CD4-positive, alpha-beta T cell treated with Interleukin-6 for 4 hours (primary cell): ENCODE data around the gene SMAD1.
"Not testable (repeated sequence)": the region's sequence is repeated elsewhere in the genome, so short reads cannot be mapped to it uniquely, and the experiment has no call there.

Experiments used
- DNase-seq: peaks from one replicate; pipeline ENCODE4 v3.0.0-alpha.2; 2020; ENCODE audit warnings: mixed read lengths

Gene SMAD1

DNA sequence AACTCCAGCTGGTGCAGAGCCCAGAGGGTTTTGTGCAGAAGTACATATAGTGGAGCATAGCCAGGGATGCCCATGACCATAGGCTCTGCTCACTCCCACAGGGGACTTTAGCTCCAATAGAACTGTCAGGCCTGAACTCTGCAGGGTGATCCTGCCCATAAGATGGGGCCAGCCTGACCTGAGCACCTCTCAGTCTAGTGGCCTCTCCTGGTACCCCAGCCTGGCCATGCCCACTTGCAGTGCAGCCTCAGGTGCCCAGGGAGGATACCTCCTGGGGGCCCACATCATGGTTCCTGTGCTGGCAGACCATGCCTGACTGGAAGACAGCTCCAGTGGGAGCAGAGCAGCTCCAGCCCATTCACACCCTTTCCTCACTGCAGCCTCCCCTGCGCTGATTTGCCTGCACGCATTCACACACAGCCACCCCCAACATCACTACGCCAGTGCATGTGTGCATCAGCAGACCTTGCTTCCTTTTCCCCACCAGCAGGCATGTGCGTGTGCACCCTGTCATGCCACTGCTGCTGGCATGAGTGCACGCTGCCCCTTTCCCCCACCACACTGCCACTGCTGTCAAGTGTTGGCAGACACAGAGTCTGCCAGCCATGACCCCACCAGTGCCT, 84.5 kb downstream of the SMAD1 start:
- DNase-seq = no peak

DNA sequence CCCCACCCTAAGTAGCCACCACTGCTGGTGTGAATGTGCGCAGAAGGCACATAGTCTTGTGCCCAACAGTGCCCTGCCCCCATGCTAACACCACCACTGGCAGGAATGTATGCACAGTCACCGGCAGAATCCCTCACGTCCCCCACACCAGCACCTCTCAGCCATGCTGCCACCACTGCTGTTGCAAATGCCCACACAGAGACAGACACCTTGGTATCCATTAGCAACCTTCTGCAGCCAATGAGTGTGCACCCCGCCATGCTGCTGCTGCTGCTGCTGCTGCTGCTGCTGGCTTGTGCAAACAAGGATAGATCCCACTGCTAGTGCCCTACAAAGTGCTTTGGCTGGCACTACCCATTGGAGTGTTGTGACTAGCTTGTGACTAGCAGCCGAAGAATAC, 85.1 kb downstream of the SMAD1 start:
- DNase-seq = no peak

DNA sequence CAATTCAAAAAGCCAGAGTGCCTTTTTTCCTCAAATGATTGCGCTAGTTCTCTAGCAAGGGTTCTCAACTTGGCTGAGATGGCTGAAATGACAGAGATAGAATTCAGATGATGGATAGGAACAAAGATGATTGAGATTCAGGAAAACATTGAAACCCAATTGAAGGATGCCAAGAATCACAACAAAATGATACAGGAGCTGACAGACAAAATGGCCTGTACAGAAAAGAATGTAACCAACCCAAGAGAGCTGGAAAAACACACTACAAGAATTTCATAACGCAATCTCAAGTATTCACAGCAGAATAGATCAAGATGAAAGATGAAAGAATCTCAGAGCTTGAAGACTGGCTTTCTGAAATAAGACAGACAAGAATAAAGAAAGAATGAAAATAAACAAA, 85.9 kb downstream of the SMAD1 start:
- no peak for DNase-seq

DNA sequence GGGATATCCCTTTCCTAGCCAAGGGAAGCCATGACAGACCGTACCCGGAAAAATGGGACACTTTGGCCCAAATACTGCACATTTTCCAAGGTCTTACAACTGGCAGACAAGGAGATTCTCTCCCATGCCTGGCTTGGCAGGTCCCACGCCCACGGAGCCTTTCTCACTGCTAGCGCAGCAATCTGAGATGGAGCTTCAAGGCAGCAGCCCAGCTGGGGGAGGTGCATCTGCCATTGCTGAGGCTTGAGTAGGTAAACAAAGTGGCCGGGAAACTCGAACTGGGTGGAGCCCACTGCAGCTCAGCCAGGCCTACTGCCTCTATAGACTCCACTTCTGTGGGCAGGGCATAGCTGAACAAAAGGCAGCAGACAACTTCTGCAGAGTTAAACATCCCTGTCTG, 92.9 kb downstream of the SMAD1 start:
- DNase-seq = not testable (repeated sequence)

DNA sequence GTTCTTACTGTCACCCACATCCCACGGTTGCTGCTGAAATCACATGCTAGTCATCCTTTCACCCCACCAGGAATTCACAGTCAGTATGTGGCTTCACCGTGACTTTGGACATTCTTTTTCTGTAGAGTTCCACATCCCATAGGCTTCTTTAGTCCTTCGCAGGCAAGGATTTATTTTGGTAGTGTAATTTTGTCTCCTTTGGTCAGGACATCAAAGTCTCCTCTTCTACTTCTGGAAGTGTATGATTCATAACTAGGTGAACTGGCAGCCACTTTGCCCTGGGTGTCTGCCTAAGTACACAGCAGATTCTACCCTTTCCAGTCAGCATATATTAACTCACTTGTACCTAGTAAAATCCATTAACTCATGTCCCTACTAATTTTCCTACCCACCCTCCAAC, 99.3 kb downstream of the SMAD1 start:
- no peak for DNase-seq

DNA sequence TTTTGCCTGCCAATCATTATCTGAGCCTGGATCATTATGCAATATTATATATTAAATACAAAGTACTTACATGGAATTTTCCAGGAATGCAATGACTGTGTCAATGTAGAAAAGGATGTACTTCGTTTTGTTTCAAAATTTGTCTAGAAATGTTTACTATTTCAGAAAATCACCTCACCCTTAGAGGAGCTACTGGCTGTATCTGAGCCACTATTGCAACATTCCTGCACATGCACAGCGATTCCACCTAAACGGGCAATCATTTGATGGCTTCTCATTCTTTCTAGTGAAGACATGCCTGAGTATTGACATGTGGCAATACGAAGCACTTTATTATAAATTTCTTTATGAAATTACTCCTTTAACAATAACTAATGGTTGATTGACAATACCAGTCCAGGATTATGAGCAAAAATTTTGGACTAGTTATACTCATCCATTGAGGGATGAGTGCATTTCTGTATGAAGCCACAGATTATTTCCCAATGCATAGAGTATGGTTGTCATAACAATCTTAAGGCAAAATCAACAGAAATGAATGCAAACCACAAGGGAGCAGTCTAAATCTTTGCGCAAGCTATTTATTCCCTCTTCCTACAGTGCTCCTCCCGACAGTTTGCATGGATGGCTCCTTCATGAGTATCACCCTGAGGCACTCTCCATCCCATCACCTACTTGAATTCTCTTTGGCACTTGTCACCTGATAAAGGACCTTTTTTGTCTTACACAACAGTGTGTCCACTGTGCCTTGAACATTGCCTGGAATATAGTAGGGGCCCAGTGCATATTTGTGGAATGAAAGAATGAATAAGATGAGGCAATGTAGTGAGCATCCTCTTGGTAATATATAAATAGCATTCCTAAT, 101.8 kb downstream of the SMAD1 start:
- no peak for DNase-seq

DNA sequence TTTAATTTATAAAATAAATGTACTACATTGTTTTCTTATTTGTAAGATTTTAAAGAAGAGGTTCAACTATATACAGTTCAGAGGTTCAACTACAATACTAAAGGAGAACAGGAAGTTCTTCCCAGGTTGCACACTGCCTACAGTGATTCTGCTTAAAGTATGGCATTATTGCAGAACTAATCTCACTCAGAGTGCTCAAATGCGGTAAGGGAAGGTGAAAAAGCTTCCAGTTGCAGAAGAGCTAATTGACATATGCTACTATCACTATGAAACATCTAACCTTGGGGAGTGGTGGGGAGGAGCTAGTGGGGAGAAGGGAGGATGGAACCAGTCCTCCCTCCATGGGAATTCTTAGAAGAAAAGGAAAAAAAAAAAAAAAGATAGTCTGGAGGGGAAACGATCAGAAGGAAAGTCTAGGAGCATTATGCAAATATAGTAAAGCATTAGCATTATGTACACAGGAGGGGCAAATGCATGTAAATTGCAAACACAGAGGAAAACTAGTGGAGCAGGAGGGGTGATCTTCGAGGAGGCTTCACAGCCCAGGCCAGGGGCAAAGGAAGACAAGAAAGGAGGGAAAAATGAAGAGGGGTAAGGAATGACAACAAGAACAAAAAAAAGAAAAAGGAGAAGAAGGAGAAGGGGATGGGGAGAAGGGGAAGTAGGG, 105.6 kb downstream of the SMAD1 start:
- no peak for DNase-seq

DNA sequence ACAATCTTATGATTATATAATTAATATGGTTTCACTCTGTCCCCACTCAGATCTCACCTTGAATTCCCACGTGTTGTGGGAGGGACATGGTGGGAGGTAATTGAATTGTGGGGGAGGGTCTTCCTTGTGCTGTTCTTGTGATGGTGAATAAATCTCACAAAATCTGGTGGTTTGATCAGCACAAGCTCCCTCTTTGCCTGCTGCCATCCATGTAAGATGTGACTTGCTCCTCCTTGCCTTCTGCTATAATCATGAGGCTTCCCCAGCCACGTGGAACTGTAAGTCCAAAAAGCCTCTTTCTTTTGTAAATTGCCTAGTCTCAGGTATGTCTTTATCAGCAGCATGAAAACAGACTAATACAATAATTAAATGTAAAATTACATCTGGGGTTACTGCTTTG, 107.7 kb downstream of the SMAD1 start:
- not testable (repeated sequence) for DNase-seq

DNA sequence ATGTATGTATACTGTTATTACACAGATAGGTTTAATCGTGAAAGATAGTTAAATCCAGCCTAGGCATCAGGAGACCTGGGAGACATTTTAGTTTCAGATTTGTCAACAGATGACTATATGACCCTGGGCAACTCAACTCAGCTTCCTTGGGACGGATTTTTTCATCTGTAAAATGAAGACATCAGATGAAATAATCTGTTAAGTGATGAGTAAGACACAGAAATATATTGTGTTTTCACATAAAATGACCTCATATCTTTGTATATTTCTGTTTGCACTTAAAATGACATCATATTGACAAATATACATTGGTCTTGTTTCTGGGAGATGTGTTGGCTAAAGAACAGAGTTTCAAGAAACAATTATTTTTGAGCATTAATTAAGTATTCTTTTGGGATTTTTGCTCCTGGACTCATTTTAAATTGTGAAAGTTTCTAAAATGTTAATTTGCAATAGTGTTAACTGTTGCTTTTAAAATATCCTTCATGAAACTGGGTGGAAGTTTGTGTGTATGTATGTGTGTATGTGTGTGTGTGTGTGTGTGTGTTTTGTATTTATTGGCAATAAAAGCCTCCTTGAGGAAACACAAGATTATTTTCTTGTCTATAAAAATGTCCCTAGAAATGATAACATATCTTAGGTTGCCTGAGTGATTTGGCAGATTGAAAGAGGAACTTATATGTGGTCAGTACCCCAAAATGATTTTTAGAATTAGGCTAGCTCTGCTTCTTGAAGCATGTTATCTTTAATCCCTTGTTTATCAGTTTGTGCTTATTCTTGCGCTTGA, 108.5 kb downstream of the SMAD1 start:
- no peak for DNase-seq

DNA sequence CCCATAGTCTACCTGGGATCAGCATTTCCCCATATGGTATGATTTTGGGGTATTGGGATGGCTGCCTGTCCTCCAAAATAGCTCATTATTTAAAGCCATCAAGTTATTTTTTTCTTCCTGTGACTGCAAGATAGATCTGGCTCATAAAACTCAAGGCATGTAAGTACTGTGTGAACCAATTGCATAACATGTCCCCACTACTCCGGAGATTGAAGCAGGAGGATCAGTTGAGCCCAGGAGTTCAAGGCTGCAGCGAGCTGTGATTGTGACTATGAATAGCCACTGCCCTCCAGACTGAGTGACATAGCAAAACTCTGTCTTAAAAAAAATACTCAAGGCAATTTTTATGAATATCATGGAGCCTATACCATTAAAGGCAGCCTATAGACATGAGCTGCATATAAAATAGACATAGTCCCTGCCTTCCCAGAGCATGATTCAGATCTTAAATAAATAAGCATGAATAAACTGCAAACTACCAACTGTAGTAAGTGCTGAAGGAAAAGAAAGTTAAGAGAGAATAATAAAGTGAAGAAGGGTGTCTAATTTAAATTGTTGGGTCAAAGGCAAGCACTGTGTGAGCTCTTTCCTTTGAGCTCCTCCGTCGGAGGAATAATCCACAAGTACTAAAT, 120.6 kb downstream of the SMAD1 start:
- DNase-seq = no peak

DNA sequence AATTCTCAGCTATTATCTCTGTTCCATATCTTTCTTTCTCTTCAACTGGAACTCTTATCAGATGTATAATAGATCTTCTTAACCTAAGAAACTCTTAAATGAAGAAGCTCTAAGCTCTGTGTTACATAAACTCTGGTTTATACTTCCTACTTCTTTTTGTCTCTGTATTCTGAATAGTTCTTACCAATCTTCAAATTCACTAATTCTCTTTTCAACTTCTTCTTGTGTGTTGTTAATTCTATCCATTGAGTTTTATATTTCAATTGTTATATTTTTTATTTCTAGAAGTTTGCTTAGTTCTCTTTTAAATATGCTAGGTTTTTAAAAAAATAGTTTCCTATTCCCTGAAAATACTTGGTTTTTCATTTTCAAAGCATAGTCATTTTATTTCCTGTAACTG, 124.3 kb downstream of the SMAD1 start:
- DNase-seq = no peak
